Measurements from ENCODE around the gene RNF144B. TPM values are rescaled to one million over a fixed set of nuclear protein-coding genes. Genes with fewer than 3 reads are reported as not detected.

Gene RNF144B
- polyA plus RNA-seq, 3 donors = 25.6 to 31.0 (median 27.9) TPM

- Mint-ChIP-seq H3K9me3 (peaks cover 0 to 4% (median 1%) of the 10 kb centered on the region in 7 donors), H3K27me3 (ENCODE audit: low read depth in 3 of 3) (peaks cover 0 to 2% (median 1%) of the 10 kb centered on the region in 3 donors), H3K4me3 (peak overlapping the region; percentile 93 to 99), H3K27ac (peak overlapping the region; percentile 91 to 98 (median 94)), H3K36me3 (peaks cover 20 to 28% of the 10 kb centered on the region in 2 donors), H3K4me1 (peaks cover 55% of the 10 kb centered on the region)
- Histone ChIP-seq H3K4me1 (ENCODE audit: control insufficient read depth in 1 of 2, insufficient read depth in 2 of 2, low read length in 2 of 2) (peaks cover 41 to 57% of the 10 kb centered on the region in 2 donors), H3K27me3 (ENCODE audit: control insufficient read depth in 2 of 2, insufficient read depth in 2 of 2, low read length in 2 of 2) (no peaks in the 10 kb centered on the region), H3K79me2 (ENCODE audit: insufficient read depth, low read length) (peaks cover 68% of the 10 kb centered on the region), H2AFZ (ENCODE audit: insufficient read depth, low read depth, low read length, poor library complexity, severe bottlenecking) (no peak overlapping the region), H3K4me3 (replicated peaks in 1 of 3; ENCODE audit: low read depth in 2 of 3, low read length in 3 of 3) (peak overlapping the region; percentile 88 to 90 (median 89)), H3K27ac (ENCODE audit: low read depth in 1 of 2, low read length in 2 of 2) (peak overlapping the region in 1 of 2 donors; percentile 85), H3K9ac (ENCODE audit: insufficient read depth, low read length, poor library complexity, severe bottlenecking) (peak overlapping the region; percentile 68), H3K36me3 (replicated peaks in 1 of 2; ENCODE audit: control insufficient read depth in 1 of 2, insufficient read depth in 2 of 2, low read length in 2 of 2) (peaks cover 3 to 9% of the 10 kb centered on the region in 2 donors), H3K4me2 (replicated peaks; ENCODE audit: extremely low read depth, low read length, poor library complexity, severe bottlenecking) (peak overlapping the region; percentile 96), H3K9me3 (replicated peaks in 1 of 2; ENCODE audit: control insufficient read depth in 1 of 2, insufficient read depth in 1 of 2, low read length in 2 of 2) (no peaks in the 10 kb centered on the region), H4K20me1 (ENCODE audit: insufficient read depth, low read length) (peaks cover 40% of the 10 kb centered on the region)
- TF ChIP-seq CTCF (IDR thresholded peaks at IDR 0.05) = no peak
- no peak for DNase-seq
- intact Hi-C loops (cut with micrococcal nuclease) = loop anchor here (10.0 kb wide), 3 partner anchors 46 to 124 kb away; partner anchors contain the start of gene DEK (in 1 of the 2)
- WGBS (ENCODE audit: insufficient coverage) = no CpG with 5 or more reads among the region's 1 CpG
Measured at GRCh38 chr6:18388942-18389341, 1.8 kb downstream of the RNF144B start.

- Histone ChIP-seq H3K4me1 (ENCODE audit: control insufficient read depth in 1 of 2, insufficient read depth in 2 of 2, low read length in 2 of 2) (peaks cover 41 to 62% of the 10 kb centered on the region in 2 donors), H2AFZ (ENCODE audit: insufficient read depth, low read depth, low read length, poor library complexity, severe bottlenecking) (no peak overlapping the region), H3K27ac (ENCODE audit: low read depth in 1 of 2, low read length in 2 of 2) (peak overlapping the region in 1 of 2 donors; percentile 85), H3K79me2 (ENCODE audit: insufficient read depth, low read length) (peaks cover 74% of the 10 kb centered on the region), H3K27me3 (ENCODE audit: control insufficient read depth in 2 of 2, insufficient read depth in 2 of 2, low read length in 2 of 2) (no peaks in the 10 kb centered on the region), H3K4me2 (replicated peaks; ENCODE audit: extremely low read depth, low read length, poor library complexity, severe bottlenecking) (peak overlapping the region; percentile 96), H3K36me3 (replicated peaks in 1 of 2; ENCODE audit: control insufficient read depth in 1 of 2, insufficient read depth in 2 of 2, low read length in 2 of 2) (peaks cover 3 to 15% of the 10 kb centered on the region in 2 donors), H3K9me3 (replicated peaks in 1 of 2; ENCODE audit: control insufficient read depth in 1 of 2, insufficient read depth in 1 of 2, low read length in 2 of 2) (no peaks in the 10 kb centered on the region), H3K4me3 (replicated peaks in 1 of 3; ENCODE audit: low read depth in 2 of 3, low read length in 3 of 3) (peak overlapping the region; percentile 88 to 90 (median 89)), H4K20me1 (ENCODE audit: insufficient read depth, low read length) (peaks cover 45% of the 10 kb centered on the region), H3K9ac (ENCODE audit: insufficient read depth, low read length, poor library complexity, severe bottlenecking) (peak overlapping the region; percentile 68)
- Mint-ChIP-seq H3K36me3 (peaks cover 25 to 33% of the 10 kb centered on the region in 2 donors), H3K27ac (peak overlapping the region in 5 of 7 donors; percentile 62 to 98 (median 81)), H3K27me3 (ENCODE audit: low read depth in 3 of 3) (peaks cover 0 to 2% (median 1%) of the 10 kb centered on the region in 3 donors), H3K4me3 (peak overlapping the region; percentile 93 to 99), H3K9me3 (peaks cover 0 to 4% (median 1%) of the 10 kb centered on the region in 7 donors), H3K4me1 (peaks cover 57% of the 10 kb centered on the region)
- no peak for TF ChIP-seq CTCF (IDR thresholded peaks at IDR 0.05)
- no peak for DNase-seq
- no CpG with 5 or more reads among the region's 2 CpGs for WGBS (ENCODE audit: insufficient coverage)
- intact Hi-C loops (cut with micrococcal nuclease) = loop anchor here (10.0 kb wide), 3 partner anchors 45 to 125 kb away; partner anchors contain the start of gene DEK (in 1 of the 2)
Measured at GRCh38 chr6:18389479-18389878, 2.3 kb downstream of the RNF144B start.
